Fibroblast of peridontal ligament (primary cell): ENCODE measurements around the gene WDR35.

ENCODE experiments used
- DNase-seq: peaks from one replicate; pipeline ENCODE4 v3.0.0-alpha.2; 2010; ENCODE audit errors: extremely low read depth

Gene WDR35

DNA sequence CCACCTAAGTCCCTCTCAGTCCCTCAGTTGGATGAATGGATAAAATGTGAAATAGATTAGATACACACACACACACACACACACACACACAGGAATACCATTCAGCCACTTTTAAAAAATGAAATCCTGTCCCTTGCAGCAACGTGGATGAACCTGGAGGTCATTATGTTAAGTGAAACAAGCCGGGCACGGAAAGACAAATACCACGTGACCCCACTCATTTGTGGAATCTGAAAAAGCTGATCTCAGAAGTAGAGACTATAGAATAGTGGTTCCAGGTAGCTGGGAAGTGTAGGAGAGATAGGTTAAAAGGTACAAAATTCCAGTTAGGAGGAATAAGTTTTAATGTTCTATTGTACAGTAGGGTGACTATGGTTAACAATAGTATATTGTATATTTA, 119.1 kb downstream of the WDR35 start:
- DNase-seq: no peak

- DNase-seq: no peak
Measured at GRCh38 chr2:19868701-19869580, 121.0 kb downstream of the WDR35 start.

GRCh38 chr2:19868224-19868623, 121.7 kb downstream of the WDR35 start:
- no peak for DNase-seq

GRCh38 chr2:19866771-19867170, 123.1 kb downstream of the WDR35 start:
- DNase-seq: no peak

DNA sequence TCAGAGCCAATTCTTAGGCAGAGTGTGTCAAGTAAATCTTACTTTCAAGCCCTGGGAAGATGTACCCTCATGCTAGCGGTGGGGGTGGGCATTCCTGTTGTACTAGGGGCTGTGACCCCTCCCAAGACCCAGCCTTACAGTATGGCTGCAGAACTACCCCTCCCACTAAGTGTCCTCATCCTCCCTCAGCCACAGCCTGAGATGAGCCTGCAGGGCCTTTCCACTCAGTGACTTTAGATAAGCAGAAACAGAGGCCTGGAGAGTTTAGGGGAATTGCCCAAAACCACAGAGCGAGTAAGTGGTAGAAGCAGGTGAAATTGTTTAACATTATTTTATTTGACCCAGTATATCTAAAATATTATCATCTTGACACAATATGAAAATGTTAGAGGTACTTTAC, 124.8 kb downstream of the WDR35 start:
- DNase-seq: no peak

DNA sequence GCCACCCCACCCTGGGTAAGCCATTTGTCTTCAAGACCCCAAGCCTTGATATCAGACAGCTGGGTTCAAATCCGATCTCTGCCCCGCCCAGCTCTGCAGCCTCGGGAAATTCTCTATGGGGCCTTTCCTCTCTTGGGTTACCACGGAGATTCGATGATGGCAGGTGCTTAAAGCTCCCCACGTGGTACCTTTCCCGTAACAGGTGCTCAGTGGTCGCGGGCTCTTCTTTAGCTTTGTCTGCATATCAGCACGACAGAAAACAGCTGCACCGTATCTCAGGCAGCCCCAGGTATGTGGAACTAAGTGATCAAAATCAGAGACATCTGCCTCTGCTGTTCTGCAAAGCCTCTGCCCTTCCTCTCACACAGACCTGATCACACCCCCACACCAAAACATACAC, 125.5 kb downstream of the WDR35 start:
- DNase-seq: no peak

- DNase-seq: peak; percentile 56
Measured at GRCh38 chr2:19863303-19864041, 126.4 kb downstream of the WDR35 start.

- DNase-seq: peak; percentile 16
Measured at GRCh38 chr2:19861813-19862212, 128.1 kb downstream of the WDR35 start.
